Fibroblast of skin of right biceps (primary cell): Measurements from ENCODE around the gene DDX21.
"Not testable (repeated sequence)": the region's sequence is repeated elsewhere in the genome, so short reads cannot be mapped to it uniquely, and the experiment has no call there.

Experiments used
- DNase-seq: peaks from one replicate; pipeline ENCODE4 v3.0.0-alpha.2; 2013

DDX21 gene

DNA sequence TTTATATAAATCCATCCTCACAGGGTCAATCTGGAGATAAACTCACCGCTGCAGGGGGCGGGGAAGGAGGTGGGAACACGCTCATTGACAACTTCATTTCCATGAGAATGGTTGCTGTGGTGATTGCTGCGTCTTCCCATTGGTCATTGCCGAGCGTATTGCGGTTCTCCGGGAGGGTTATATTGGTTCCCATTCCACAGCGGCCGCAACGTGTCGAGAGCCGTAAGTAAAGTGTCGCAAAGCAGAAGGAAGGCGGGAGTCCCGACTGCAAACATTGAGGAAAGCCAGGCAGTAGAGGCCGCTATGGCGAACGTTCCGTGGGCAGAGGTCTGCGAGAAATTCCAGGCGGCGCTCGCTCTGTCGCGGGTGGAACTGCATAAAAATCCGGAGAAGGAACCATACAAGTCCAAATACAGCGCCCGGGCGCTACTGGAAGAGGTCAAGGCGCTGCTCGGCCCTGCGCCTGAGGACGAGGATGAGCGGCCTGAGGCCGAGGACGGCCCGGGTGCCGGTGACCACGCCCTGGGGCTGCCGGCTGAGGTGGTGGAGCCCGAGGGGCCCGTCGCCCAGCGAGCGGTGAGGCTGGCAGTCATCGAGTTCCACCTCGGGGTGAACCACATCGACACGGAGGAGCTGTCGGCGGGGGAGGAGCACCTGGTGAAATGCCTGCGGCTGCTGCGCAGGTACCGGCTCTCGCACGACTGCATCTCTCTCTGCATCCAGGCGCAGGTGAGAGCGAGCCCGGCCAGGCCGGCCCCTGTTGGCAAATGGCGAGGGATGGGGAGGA is 32.8 kb downstream of the DDX21 start, which contains the start of gene KIFBP:
TSS of gene KIFBP (plus strand) at position 274 of the 787 bp plus-strand sequence. CDS start at position 304, 30 bp downstream.
- peak; percentile 98 for DNase-seq

- peak; percentile 15 for DNase-seq
Measured at GRCh38 chr10:68989317-68989990, 33.5 kb downstream of the DDX21 start.

DNA sequence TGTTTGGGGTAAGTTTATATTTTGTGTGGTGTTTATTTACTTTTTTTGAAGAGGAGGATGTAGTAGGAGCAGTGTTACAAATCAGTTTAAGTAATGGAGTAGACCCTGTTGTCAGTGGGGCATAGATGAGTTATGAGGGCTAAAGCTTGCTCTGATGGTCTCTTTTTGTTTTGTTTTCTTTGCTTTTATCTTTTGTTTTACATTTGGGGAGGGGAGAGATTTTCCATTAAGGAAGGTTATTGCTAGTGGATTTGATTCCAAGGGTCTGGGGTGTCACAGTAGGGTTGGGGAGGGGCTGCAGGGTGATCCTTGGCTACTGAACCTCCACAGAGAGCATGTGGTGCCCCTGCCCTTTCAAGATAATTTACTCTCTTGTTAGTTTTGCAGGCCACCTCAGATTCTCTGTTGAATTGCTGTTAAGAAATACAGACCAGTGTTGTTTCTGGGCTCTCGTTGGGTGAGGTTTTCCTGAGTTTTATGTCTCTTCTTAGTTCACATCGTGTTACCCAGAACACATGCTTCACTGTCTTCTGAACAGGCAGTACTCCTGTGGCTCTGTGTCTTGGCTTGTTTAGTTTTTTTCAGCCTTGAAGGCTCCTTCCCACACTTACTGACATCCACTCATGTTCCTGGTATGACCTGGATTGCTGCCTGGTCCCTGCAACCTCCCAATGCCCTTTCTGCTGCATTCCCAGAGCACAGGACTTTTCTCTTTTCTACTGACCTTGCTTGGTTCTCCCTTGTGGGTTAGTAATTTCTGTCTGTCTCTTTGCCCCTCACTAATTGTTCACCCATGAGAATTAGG is 36.9 kb downstream of the DDX21 start:
- peak; percentile 86 for DNase-seq

DNA sequence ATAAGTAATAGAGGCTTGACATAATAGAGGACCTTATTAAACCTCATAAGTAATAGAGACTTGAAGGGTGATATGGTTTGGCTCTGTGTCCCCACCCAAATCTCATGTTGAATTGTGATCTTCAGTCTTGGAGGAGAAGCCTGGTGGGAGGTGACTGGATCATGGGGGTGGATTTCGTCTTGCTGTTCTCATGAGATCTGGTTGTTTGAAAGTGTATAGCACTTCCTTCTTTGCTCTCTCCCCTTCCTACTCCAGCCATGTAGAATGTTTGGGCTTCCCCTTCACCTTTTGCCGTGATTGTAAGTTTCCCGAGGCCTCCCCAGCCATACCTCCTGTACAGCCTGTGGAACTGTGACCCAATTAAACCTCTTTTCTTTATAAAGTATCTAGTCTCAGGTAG is 41.2 kb downstream of the DDX21 start:
- no peak for DNase-seq

- DNase-seq = peak; percentile 52
Measured at GRCh38 chr10:69004821-69005220, 48.9 kb downstream of the DDX21 start.

GRCh38 chr10:69005704-69006485 is 49.9 kb downstream of the DDX21 start:
- DNase-seq = no peak

DNA sequence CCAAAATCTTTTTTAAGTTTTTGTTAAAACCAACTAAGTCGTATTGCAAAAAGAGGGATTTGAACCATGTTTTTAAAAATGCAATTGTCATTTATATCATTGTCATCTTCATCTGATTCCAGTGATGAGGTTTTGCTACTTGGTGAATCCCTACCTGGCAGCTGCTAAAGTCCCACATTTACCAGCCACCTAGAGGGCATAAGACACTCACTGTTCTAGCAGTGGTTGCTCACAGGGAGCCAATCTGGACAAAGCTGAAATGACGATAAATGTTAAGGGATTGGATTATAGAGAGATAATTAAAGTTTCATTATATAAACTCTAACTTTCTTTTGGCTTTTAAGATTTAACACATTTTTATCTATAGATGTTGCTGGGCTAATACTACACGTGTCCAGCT is 51.3 kb downstream of the DDX21 start:
- DNase-seq = no peak

- DNase-seq = peak; percentile 31
Measured at GRCh38 chr10:69009360-69009759, 53.4 kb downstream of the DDX21 start.

DNA sequence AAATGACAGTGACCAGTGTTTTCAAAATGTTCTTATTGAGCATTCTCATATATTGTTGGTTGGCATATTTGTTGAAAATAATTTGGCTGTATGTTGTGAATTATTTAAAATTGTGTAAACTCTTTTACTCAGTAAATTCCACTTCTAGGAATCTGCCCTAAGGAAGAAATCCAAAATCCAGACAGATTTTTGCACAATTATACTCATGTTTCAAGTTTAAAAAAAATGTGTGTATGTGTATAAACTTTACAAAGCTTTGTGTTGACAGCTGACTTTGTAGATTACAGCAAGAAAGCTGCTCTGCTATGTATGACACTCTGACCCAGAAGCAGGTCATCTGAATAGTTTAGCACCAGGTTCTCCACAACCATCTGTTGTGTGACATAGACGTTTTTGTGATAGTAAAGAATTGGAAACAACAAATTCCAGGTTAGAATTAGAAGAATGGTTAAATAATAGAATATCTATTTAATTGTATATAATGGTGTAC is 54.2 kb downstream of the DDX21 start:
- DNase-seq = no peak

DNA sequence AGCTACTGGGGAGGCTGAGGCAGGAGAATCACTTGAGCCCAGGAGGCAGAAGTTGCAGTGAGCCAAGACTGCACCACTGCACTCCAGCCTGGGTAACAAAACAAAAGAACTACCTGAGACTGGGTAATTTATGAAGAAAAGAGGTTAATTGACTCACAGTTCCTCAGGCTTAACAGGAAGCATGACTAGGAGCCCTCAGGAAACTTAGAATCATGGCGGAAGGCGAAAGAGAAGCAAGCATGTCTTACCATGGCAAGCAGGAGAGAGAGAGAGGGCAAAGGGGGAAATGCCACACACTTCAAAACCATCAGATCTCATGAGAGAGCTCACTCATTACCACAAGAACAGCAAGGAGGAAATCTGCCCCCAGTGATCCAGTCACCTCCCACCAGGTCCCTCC is 56.8 kb downstream of the DDX21 start:
- DNase-seq = not testable (repeated sequence)

GRCh38 chr10:69014171-69014570 is 58.2 kb downstream of the DDX21 start:
- no peak for DNase-seq

DNA sequence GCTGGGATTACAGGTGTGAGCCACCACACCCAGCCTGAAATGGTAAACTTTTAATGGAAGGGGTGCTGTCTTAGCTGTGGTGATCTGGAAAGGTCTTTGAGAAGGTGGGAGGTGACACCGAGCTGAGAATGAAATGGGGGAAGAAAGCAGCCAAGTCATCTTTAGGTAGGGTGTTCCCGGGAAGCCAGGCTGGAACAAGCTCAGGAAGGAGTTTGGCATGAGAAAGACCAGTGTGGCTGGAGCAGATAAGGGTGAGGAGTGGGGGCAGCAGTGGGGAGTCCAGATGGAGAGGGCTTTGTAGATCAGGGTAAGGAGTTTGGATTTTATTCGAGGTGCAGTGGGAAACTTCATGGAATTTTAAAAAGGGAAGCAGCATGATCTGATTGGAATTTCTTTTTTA is 62.6 kb downstream of the DDX21 start:
- DNase-seq = no peak

- DNase-seq = no peak
Measured at GRCh38 chr10:69022611-69023010, 66.6 kb downstream of the DDX21 start.

GRCh38 chr10:69025370-69025896 is 69.5 kb downstream of the DDX21 start:
- DNase-seq = no peak

DNA sequence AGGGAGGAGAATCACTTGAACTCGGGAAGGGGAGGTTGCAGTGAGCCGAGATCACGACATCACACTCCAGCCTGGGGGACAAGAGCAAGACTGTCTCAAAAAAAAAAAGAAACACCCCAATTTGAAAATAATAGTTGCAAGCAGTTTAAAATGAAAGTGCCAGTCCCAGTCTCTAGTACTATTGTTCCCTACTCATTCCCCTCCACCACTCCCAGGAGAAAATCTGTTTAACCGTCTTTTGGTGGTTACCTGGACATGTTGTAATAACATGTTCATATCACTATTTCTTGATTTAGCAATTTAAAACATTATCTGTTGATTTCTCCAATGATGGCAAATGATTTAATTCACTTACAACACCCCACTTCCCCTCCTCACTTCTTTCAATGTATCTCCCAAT is 77.3 kb downstream of the DDX21 start:
- no peak for DNase-seq
